OCI-LY7 (cell line): Measurements from ENCODE around the gene THUMPD2. TPM values are rescaled to one million over a fixed set of nuclear protein-coding genes. Genes with fewer than 3 reads are reported as not detected.

Source experiments
- BruUV-seq: library from RNA; stranded (reverse); fragments of 400-500 nt; replicated peaks from 2 replicates; lab custom pipeline; 2021; lab: Mats Ljungman, UMichigan
- CTCF ChIA-PET: fragments of 300-600 bp; sonication (Branson Sonifier 250); formaldehyde crosslinking; loops from one replicate; lab custom pipeline; 2022; ENCODE audit warnings: antibody characterized with exemption; ENCODE audit not compliant: unreplicated experiment; lab: Charles Lee
- POLR2A ChIA-PET: fragments of 300-600 bp; sonication (Branson Sonifier 250); formaldehyde crosslinking; loops from one replicate; lab custom pipeline; 2022; ENCODE audit warnings: antibody characterized with exemption; lab: Charles Lee
- DNase-seq: peaks from one replicate; pipeline ENCODE4 v3.0.0-alpha.2; 2015; ENCODE audit warnings: low spot score
- H2AFZ ChIP-seq: fragments of 200-600 bp; sonication (generic), shearing (Covaris generic); 2 replicates; pipeline ENCODE4 v1.6.1; 2014; ENCODE audit warnings: mild to moderate bottlenecking, antibody characterized with exemption, low read length, moderate library complexity
- H3K27ac ChIP-seq: fragments of 200-600 bp; sonication (generic); 2 replicates; pipeline ENCODE4 v1.5.1; 2014; ENCODE audit warnings: mixed run types, low read depth, mild to moderate bottlenecking, moderate library complexity, low read length, inconsistent platforms; ENCODE audit not compliant: poor library complexity, severe bottlenecking
- H3K36me3 ChIP-seq: fragments of 200-600 bp; sonication (generic); 2 replicates; pipeline ENCODE4 v1.6.1; 2014; ENCODE audit warnings: mild to moderate bottlenecking, antibody characterized with exemption, low read length, moderate library complexity, mixed read lengths; ENCODE audit not compliant: insufficient read depth
- H3K4me1 ChIP-seq: fragments of 200-600 bp; sonication (generic); 2 replicates; pipeline ENCODE4 v1.5.1; 2014; ENCODE audit warnings: mild to moderate bottlenecking, low read length; ENCODE audit not compliant: insufficient read depth, poor library complexity, severe bottlenecking
- H3K4me2 ChIP-seq: fragments of 200-600 bp; sonication (generic); 2 replicates; pipeline ENCODE4 v1.6.1; 2014; ENCODE audit warnings: mild to moderate bottlenecking, low read length
- H3K4me3 ChIP-seq: fragments of 200-600 bp; sonication (generic); 2 replicates; pipeline ENCODE4 v1.5.1; 2014; ENCODE audit warnings: mild to moderate bottlenecking, low read depth, low read length; ENCODE audit not compliant: poor library complexity, severe bottlenecking
- H3K79me2 ChIP-seq: fragments of 200-600 bp; sonication (generic); 2 replicates; pipeline ENCODE4 v1.6.1; 2016; ENCODE audit warnings: low read depth, mild to moderate bottlenecking, low read length, moderate library complexity, mixed read lengths; ENCODE audit not compliant: insufficient read depth
- H3K9me2 ChIP-seq: fragments of 200-600 bp; sonication (generic); 2 replicates; pipeline ENCODE4 v1.6.1; 2016; ENCODE audit warnings: mild to moderate bottlenecking, low read length, mixed read lengths; ENCODE audit not compliant: insufficient read depth
- H3K9me3 ChIP-seq: fragments of 200-600 bp; sonication (generic); 2 replicates; pipeline ENCODE4 v1.6.1; 2014; ENCODE audit warnings: mild to moderate bottlenecking, mixed run types, low read length, mixed read lengths
- H4K20me1 ChIP-seq: fragments of 200-600 bp; sonication (generic); 2 replicates; pipeline ENCODE4 v1.6.1; 2014; ENCODE audit warnings: mild to moderate bottlenecking, antibody characterized with exemption, low read length, moderate library complexity, mixed read lengths; ENCODE audit not compliant: insufficient read depth
- CTCF ChIP-seq: fragments of 200-600 bp; sonication (generic); conservative IDR thresholded peaks from 2 replicates; pipeline ENCODE4 v1.5.1; 2014; ENCODE audit warnings: mild to moderate bottlenecking, antibody characterized with exemption, low read length, moderate library complexity, mixed read lengths
- EZH2phosphoT487 ChIP-seq: fragments of 200-600 bp; sonication (generic); IDR thresholded peaks from 2 replicates; pipeline ENCODE4 v1.6.1; 2018; ENCODE audit warnings: low read depth, borderline replicate concordance, mild to moderate bottlenecking, mixed run types, antibody characterized with exemption, low read length, moderate library complexity, mixed read lengths
- intact Hi-C: fragments of 100-400 bp; cut with micrococcal nuclease; formaldehyde crosslinking; loops from one replicate; pipeline ENCODE4 v1.10.0; 2022; ENCODE audit not compliant: unreplicated experiment
- total RNA-seq, 2 experiments: library from RNA; depleted of rRNA in 1 of 2; stranded (reverse); fragments of >200 nt in 1 of 2; shearing (Covaris generic) in 1 of 2; gene quantifications; 2 replicates each; pipeline ENCODE4 v1.2.3, GENCODE V29; 2014 to 2022

Gene THUMPD2
- total RNA-seq, 2 experiments from 2014 or later: 18.3 to 24.6 TPM

GRCh38 chr2:39733070-39733674 is 45.9 kb downstream of the THUMPD2 start:
- TF ChIP-seq EZH2phosphoT487: no peak
- no peak for TF ChIP-seq CTCF
- H4K20me1 ChIP-seq: no peaks in the 10 kb centered on the region
- no peak for DNase-seq
- no peak overlapping the region for H3K4me2 ChIP-seq
- H3K9me2 ChIP-seq: no peaks in the 10 kb centered on the region
- POLR2A ChIA-PET: interaction anchor here (0.5 to 1.1 kb wide), 4 partner anchors 11 to 443 kb away, joined by 3 to 5 read pairs (median 4); no protein-coding TSS in a partner anchor
- no peak overlapping the region for H3K27ac ChIP-seq
- H3K79me2 ChIP-seq: no peaks in the 10 kb centered on the region
- H3K4me3 ChIP-seq: no peak overlapping the region
- no TSS peak for BruUV-seq
- intact Hi-C loops: loop anchor here (10.0 kb wide), 1 partner anchor 678 kb away; no protein-coding TSS in a partner anchor
- CTCF ChIA-PET: no interaction called here
- H3K4me1 ChIP-seq: no peaks in the 10 kb centered on the region
- H3K36me3 ChIP-seq: peaks cover 78% of the 10 kb centered on the region
- no peaks in the 10 kb centered on the region for H3K9me3 ChIP-seq
- no peak overlapping the region for H2AFZ ChIP-seq

GRCh38 chr2:39732482-39732881 is 46.6 kb downstream of the THUMPD2 start:
- Histone ChIP-seq H3K9me3 (no peaks in the 10 kb centered on the region), H2AFZ (no peak overlapping the region), H3K36me3 (peaks cover 71% of the 10 kb centered on the region), H3K4me3 (no peak overlapping the region), H4K20me1 (no peaks in the 10 kb centered on the region), H3K27ac (no peak overlapping the region), H3K79me2 (no peaks in the 10 kb centered on the region), H3K4me2 (no peak overlapping the region), H3K9me2 (no peaks in the 10 kb centered on the region), H3K4me1 (no peaks in the 10 kb centered on the region)
- ChIA-PET POLR2A (interaction anchor here (0.5 to 1.1 kb wide), 2 partner anchors 16 to 442 kb away, joined by 3 to 5 read pairs; no protein-coding TSS in a partner anchor), CTCF (no interaction called here)
- TF ChIP-seq CTCF (no peak), EZH2phosphoT487 (no peak)
- BruUV-seq: no TSS peak
- intact Hi-C loops: loop anchor here (10.0 kb wide), 1 partner anchor 678 kb away; no protein-coding TSS in a partner anchor
- no peak for DNase-seq

GRCh38 chr2:39731546-39731945 is 47.5 kb downstream of the THUMPD2 start:
- Histone ChIP-seq H3K4me3 (no peak overlapping the region), H3K4me2 (no peak overlapping the region), H4K20me1 (no peaks in the 10 kb centered on the region), H3K9me2 (no peaks in the 10 kb centered on the region), H3K36me3 (peaks cover 63% of the 10 kb centered on the region), H3K27ac (no peak overlapping the region), H2AFZ (no peak overlapping the region), H3K4me1 (no peaks in the 10 kb centered on the region), H3K79me2 (no peaks in the 10 kb centered on the region), H3K9me3 (no peaks in the 10 kb centered on the region)
- CTCF ChIA-PET: no interaction called here
- TF ChIP-seq CTCF: no peak
- TF ChIP-seq EZH2phosphoT487: no peak
- intact Hi-C loops: loop anchor here (10.0 kb wide), 1 partner anchor 677 kb away; no protein-coding TSS in a partner anchor
- BruUV-seq: no TSS peak
- no peak for DNase-seq
- POLR2A ChIA-PET: no interaction called here
